ENCODE data around the gene TTLL8. TPM values are rescaled to one million over a fixed set of nuclear protein-coding genes. Genes with fewer than 3 reads are reported as not detected.
A peak's percentile ranks its signal among the peaks of the same experiment; 100 is the strongest.

The TTLL8 gene
- total RNA-seq, 2 donors from 2014 or later, result 0.20 TPM; not detected in 1

- DNase-seq, result no peak
- no peaks in the 10 kb centered on the region for H3K9me3 Mint-ChIP-seq
- no peaks in the 10 kb centered on the region for H3K36me3 Mint-ChIP-seq (ENCODE audit: low read depth)
- no peak overlapping the region for H3K4me3 Mint-ChIP-seq
- no peak overlapping the region for H3K4me3 ChIP-seq (ENCODE audit: low read length)
- H3K4me1 Mint-ChIP-seq, result no peaks in the 10 kb centered on the region
- peaks cover 9% of the 10 kb centered on the region for H3K27me3 Mint-ChIP-seq (ENCODE audit: insufficient read depth)
- H3K27me3 ChIP-seq (ENCODE audit: control insufficient read depth, insufficient read depth, low read length, poor library complexity, severe bottlenecking), result peaks cover 22% of the 10 kb centered on the region
- H3K27ac ChIP-seq (ENCODE audit: low read depth, low read length), result no peak overlapping the region
- H3K4me1 ChIP-seq (ENCODE audit: control insufficient read depth, insufficient read depth, low read length), result no peaks in the 10 kb centered on the region
- no peaks in the 10 kb centered on the region for H3K9me3 ChIP-seq (ENCODE audit: control insufficient read depth, low read length)
- no peak overlapping the region for H3K9ac ChIP-seq (ENCODE audit: extremely low read depth, low read length, poor library complexity, severe bottlenecking)
- H3K36me3 ChIP-seq (ENCODE audit: control insufficient read depth, insufficient read depth, low read length), result no peaks in the 10 kb centered on the region
- TF ChIP-seq, protein P1, sequence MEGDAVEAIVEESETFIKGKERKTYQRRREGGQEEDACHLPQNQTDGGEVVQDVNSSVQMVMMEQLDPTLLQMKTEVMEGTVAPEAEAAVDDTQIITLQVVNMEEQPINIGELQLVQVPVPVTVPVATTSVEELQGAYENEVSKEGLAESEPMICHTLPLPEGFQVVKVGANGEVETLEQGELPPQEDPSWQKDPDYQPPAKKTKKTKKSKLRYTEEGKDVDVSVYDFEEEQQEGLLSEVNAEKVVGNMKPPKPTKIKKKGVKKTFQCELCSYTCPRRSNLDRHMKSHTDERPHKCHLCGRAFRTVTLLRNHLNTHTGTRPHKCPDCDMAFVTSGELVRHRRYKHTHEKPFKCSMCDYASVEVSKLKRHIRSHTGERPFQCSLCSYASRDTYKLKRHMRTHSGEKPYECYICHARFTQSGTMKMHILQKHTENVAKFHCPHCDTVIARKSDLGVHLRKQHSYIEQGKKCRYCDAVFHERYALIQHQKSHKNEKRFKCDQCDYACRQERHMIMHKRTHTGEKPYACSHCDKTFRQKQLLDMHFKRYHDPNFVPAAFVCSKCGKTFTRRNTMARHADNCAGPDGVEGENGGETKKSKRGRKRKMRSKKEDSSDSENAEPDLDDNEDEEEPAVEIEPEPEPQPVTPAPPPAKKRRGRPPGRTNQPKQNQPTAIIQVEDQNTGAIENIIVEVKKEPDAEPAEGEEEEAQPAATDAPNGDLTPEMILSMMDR (conservative IDR thresholded peaks at IDR 0.05), result no peak
- H3K27ac Mint-ChIP-seq, result no peak overlapping the region
- 92 to 95% methylated on average over 42 to 49 of the region's 49 CpGs for WGBS, 2 experiments (ENCODE audit: insufficient coverage in 1 of 2, insufficient read length in 1 of 2)
These were observed 26.7 kb downstream of the TTLL8 start for GRCh38 chr22:50031189-50032091.

- no peaks in the 10 kb centered on the region for H3K9me3 Mint-ChIP-seq
- no peak overlapping the region for H3K4me3 Mint-ChIP-seq
- no peaks in the 10 kb centered on the region for H3K36me3 Mint-ChIP-seq (ENCODE audit: low read depth)
- WGBS, 2 experiments (ENCODE audit: insufficient coverage in 1 of 2, insufficient read length in 1 of 2), result 22 to 37% methylated on average over 27 to 52 of the region's 52 CpGs
- Histone ChIP-seq H3K9ac (ENCODE audit: extremely low read depth, low read length, poor library complexity, severe bottlenecking) (no peak overlapping the region), H3K9me3 (ENCODE audit: control insufficient read depth, low read length) (no peaks in the 10 kb centered on the region), H3K27me3 (ENCODE audit: control insufficient read depth, insufficient read depth, low read length, poor library complexity, severe bottlenecking) (peaks cover 22% of the 10 kb centered on the region), H3K36me3 (ENCODE audit: control insufficient read depth, insufficient read depth, low read length) (no peaks in the 10 kb centered on the region), H3K4me1 (ENCODE audit: control insufficient read depth, insufficient read depth, low read length) (no peaks in the 10 kb centered on the region), H3K27ac (ENCODE audit: low read depth, low read length) (no peak overlapping the region), H3K4me3 (ENCODE audit: low read length) (no peak overlapping the region)
- DNase-seq, result peak; percentile 94
- TF ChIP-seq, protein P1 (conservative IDR thresholded peaks at IDR 0.05), result peak; percentile 95
- no peak overlapping the region for H3K27ac Mint-ChIP-seq
- H3K27me3 Mint-ChIP-seq (ENCODE audit: insufficient read depth), result peaks cover 9% of the 10 kb centered on the region
- H3K4me1 Mint-ChIP-seq, result no peaks in the 10 kb centered on the region
These were observed 27.6 kb downstream of the TTLL8 start for GRCh38 chr22:50030297-50031188.

GRCh38 chr22:50027639-50028537, 30.2 kb downstream of the TTLL8 start:
- Histone ChIP-seq H3K9me3 (ENCODE audit: control insufficient read depth, low read length) (no peaks in the 10 kb centered on the region), H3K4me3 (ENCODE audit: low read length) (no peak overlapping the region), H3K27me3 (ENCODE audit: control insufficient read depth, insufficient read depth, low read length, poor library complexity, severe bottlenecking) (peaks cover 22% of the 10 kb centered on the region), H3K4me1 (ENCODE audit: control insufficient read depth, insufficient read depth, low read length) (no peaks in the 10 kb centered on the region), H3K36me3 (ENCODE audit: control insufficient read depth, insufficient read depth, low read length) (no peaks in the 10 kb centered on the region), H3K27ac (ENCODE audit: low read depth, low read length) (no peak overlapping the region), H3K9ac (ENCODE audit: extremely low read depth, low read length, poor library complexity, severe bottlenecking) (no peak overlapping the region)
- H3K27ac Mint-ChIP-seq, result no peak overlapping the region
- no peak overlapping the region for H3K4me3 Mint-ChIP-seq
- DNase-seq, result no peak
- TF ChIP-seq, protein P1 (conservative IDR thresholded peaks at IDR 0.05), result no peak
- H3K36me3 Mint-ChIP-seq (ENCODE audit: low read depth), result no peaks in the 10 kb centered on the region
- peaks cover 5% of the 10 kb centered on the region for H3K9me3 Mint-ChIP-seq
- WGBS, 2 experiments (ENCODE audit: insufficient coverage in 1 of 2, insufficient read length in 1 of 2), result 90 to 91% methylated on average over 25 to 42 of the region's 42 CpGs
- H3K4me1 Mint-ChIP-seq, result no peaks in the 10 kb centered on the region
- H3K27me3 Mint-ChIP-seq (ENCODE audit: insufficient read depth), result peaks cover 15% of the 10 kb centered on the region

All from endodermal cell (in vitro differentiated cells).